ENCODE measurements around the gene SORCS2.

Gene SORCS2

DNA sequence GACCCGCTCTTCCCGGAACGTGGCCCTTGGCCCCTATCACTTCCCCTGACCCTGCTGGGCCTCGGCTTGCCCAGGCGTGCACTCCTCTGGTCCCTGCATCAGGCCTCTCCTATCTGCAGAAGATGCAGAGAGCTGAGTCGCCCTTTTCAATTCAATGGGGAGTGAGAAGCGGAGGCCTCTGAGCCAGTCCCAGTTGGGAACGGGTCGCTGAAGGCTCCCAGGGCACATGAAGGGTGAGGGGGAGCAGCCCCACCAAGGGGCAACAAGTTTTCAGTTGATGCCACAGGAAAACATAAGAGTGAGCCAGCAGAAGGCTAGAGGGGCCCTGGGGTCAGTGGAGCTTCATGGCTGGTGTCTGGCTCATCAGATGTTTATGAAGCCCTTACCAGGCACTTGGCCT lies 225.3 kb downstream of the SORCS2 start:
- no peak for TF ChIP-seq CTCF (IDR thresholded peaks at IDR 0.05; ENCODE audit: insufficient read depth, low read length, poor library complexity, severe bottlenecking)
- Histone ChIP-seq H3K36me3 (ENCODE audit: control insufficient read depth, insufficient read depth, low read length) (no peaks in the 10 kb centered on the region), H3K4me3 (replicated peaks; ENCODE audit: low read depth, low read length) (no peak overlapping the region), H3K27me3 (replicated peaks; ENCODE audit: control insufficient read depth, insufficient read depth, low read length) (no peaks in the 10 kb centered on the region)
- DNase-seq (ENCODE audit: extremely low read depth, insufficient read length) = no peak

DNA sequence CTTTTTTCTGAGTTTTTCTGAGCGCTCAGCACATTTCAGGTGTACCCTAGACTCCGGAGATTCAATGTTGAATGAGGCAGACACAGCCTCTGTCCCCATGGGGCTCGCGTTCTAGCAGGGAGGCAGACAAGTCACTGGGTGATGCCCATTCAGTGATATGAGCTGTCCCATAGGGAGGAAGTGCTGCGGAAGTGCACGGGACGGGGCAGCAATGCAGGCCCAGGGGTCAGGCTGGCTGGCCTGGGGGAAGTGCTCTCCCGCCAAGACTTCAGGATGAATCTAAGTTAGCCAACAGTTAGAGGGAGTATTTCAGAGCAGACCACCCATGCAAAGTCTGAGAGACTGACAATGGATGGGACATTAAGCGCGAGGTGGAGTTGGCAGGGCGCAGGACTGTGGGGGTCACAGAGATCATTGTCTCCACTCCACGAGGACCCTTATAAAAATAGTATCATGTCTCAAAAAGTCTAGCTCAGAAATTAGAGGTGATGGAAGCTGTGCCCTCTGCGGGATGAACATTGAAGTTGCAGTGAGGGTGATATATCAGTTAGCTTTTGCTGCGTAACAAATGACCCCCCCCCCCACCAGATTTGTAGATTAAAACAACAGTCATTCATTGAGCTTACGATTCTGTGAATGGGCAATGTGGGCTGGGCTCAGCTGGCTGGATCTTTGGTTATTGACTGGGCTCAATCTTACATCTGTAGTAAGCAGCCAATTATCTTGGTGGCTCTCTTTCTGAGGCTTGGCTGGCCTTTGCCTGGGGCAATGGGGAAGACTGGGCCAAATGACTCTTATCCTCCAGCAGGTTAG lies 226.0 kb downstream of the SORCS2 start:
- Histone ChIP-seq H3K4me3 (replicated peaks; ENCODE audit: low read depth, low read length) (no peak overlapping the region), H3K36me3 (ENCODE audit: control insufficient read depth, insufficient read depth, low read length) (no peaks in the 10 kb centered on the region), H3K27me3 (replicated peaks; ENCODE audit: control insufficient read depth, insufficient read depth, low read length) (no peaks in the 10 kb centered on the region)
- DNase-seq (ENCODE audit: extremely low read depth, insufficient read length) = no peak
- no peak for TF ChIP-seq CTCF (IDR thresholded peaks at IDR 0.05; ENCODE audit: insufficient read depth, low read length, poor library complexity, severe bottlenecking)

GRCh38 chr4:7419961-7420660 lies 227.8 kb downstream of the SORCS2 start:
- H3K4me3 ChIP-seq (replicated peaks; ENCODE audit: low read depth, low read length) = no peak overlapping the region
- no peaks in the 10 kb centered on the region for H3K36me3 ChIP-seq (ENCODE audit: control insufficient read depth, insufficient read depth, low read length)
- no peak for TF ChIP-seq CTCF (IDR thresholded peaks at IDR 0.05; ENCODE audit: insufficient read depth, low read length, poor library complexity, severe bottlenecking)
- H3K27me3 ChIP-seq (replicated peaks; ENCODE audit: control insufficient read depth, insufficient read depth, low read length) = peaks cover under 1% of the 10 kb centered on the region; the same call in 1 of the 2 replicates
- DNase-seq (ENCODE audit: extremely low read depth, insufficient read length) = no peak

DNA sequence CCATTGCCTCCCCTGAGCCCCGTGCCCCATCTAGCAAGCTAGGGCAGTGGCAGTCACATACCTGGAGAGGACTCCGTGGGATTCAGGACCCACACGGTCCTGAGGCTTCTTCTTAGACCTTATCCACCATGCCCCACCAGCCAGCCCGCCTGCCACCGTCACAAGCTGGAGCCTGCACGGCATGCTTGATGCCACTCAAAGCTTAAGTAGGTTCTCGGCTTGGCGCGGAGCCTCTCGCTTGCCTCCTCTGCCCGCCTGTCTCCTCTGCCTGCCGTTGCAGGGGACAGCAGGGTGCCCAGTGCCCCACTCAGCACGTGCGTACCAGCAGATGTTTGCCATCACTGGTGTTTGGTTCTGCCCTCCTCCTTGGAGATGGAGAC lies 228.3 kb downstream of the SORCS2 start:
- no peak for TF ChIP-seq CTCF (IDR thresholded peaks at IDR 0.05; ENCODE audit: insufficient read depth, low read length, poor library complexity, severe bottlenecking)
- Histone ChIP-seq H3K27me3 (replicated peaks; ENCODE audit: control insufficient read depth, insufficient read depth, low read length) (peaks cover 1% of the 10 kb centered on the region), H3K4me3 (replicated peaks; ENCODE audit: low read depth, low read length) (no peak overlapping the region), H3K36me3 (ENCODE audit: control insufficient read depth, insufficient read depth, low read length) (no peaks in the 10 kb centered on the region)
- no peak for DNase-seq (ENCODE audit: extremely low read depth, insufficient read length)

DNA sequence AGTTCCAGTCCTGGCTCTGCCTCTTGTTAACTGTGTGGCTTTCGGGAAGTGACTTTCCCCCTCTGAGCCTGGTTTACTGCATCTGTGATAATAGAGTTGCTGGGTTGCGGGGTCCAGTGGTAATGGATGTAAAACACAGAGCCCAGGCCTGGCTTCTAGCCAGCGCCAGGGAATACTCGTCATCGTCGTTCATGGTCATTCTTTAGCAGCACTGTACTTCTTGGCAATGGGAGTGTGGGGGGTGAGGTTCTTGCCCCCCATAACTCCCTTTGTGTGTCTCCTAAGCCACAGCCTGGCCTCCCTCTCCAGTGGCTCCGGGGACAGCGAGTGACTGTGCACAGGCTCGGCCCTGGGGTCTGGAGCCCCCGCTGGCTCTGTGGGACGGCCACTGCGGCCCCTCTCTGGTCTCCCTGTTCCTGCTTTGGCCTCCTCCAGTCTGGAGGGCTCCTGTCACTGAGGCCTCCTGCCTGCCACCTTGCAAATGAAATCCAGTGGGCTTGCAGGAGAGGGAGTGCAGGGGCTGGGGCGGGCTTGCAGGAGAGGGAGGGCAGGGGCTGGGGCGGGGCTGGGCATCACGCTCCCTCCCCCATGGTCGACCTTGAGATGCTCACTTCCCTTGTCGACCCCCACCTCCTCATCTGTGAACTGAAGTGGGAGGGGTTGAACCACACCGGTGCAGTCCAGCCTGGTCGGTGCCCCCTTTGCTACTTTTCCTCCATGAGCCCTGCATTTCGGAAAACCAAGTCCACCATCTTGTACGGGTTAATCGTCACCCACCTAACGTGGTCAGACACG lies 229.2 kb downstream of the SORCS2 start:
- TF ChIP-seq CTCF (IDR thresholded peaks at IDR 0.05; ENCODE audit: insufficient read depth, low read length, poor library complexity, severe bottlenecking) = no peak

More for the DNA sequence above, 229.2 kb downstream of the SORCS2 start:
- H3K27me3 ChIP-seq (replicated peaks; ENCODE audit: control insufficient read depth, insufficient read depth, low read length) = peaks cover 1% of the 10 kb centered on the region
- no peak overlapping the region for H3K4me3 ChIP-seq (replicated peaks; ENCODE audit: low read depth, low read length)
- H3K36me3 ChIP-seq (ENCODE audit: control insufficient read depth, insufficient read depth, low read length) = no peaks in the 10 kb centered on the region
- no peak for DNase-seq (ENCODE audit: extremely low read depth, insufficient read length)

All from GM06990 (cell line).